ENCODE data around the gene CRY2. TPM values are rescaled to one million over a fixed set of nuclear protein-coding genes. Genes with fewer than 3 reads are reported as not detected.

Gene CRY2
- total and polyA plus RNA-seq, 4 donors = 16.7 to 72.9 (median 33.0) TPM

DNA sequence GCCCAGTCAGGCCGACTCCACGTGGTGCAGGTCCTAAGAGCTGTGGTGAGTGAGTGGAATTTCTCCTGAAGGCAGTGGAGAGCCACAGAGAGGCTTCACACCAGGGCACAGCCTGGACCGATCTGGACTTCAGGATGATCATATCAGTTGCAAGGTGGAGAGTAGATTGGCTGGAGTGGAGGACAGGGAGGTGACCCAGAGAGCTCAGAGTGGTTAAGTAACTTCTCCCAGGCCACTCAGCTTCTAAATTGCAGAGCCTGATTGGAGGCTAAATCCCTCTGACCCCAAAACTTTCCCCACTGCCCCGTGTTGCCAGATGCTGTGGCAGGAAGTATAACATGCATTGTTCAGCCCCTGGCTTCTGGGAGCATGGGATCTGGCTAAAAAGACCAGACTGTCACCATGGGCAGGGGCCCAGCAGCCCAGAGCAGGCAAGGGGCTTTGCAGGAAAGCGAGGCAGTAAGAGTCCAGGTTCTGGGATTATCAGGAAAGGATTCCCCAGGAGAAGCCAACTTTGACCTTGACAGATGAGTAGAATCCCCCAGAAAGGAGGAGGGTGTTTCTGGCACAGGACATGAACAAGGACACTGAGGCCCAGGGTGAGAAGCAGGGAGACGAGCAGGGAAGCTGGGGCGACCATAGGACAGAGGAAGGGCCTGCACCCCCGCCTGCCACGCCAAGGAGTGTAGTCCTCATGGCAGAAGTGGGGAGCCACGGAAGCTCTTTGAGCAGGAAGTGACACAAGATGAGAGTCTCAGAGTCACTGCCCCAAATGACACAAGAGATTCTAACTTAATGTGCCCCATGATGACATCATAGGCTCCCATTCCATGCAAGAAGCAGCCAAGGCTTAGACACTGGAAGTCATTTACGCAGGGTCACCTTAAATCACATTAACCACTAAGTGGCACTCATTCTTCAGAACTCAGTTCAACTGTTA lies 37.5 kb upstream of the CRY2 start:
- no peaks in the 10 kb centered on the region for H3K9me3 ChIP-seq (ENCODE audit: control insufficient read depth in 4 of 4, low read length in 3 of 4)
- peak overlapping the region in 1 of 2 donors; percentile 4 for H3K27ac ChIP-seq (ENCODE audit: low read depth in 1 of 2, low read length in 2 of 2)
- peaks cover 10 to 42% (median 20%) of the 10 kb centered on the region in 4 donors for H3K36me3 ChIP-seq (ENCODE audit: control insufficient read depth in 4 of 4, insufficient read depth in 3 of 4, low read depth in 1 of 4, low read length in 3 of 4)
- no peaks in the 10 kb centered on the region for H3K27me3 ChIP-seq (ENCODE audit: control insufficient read depth in 4 of 4, insufficient read depth in 4 of 4, low read length in 3 of 4)
- H3K4me1 ChIP-seq (ENCODE audit: control insufficient read depth in 4 of 4, insufficient read depth in 4 of 4, low read length in 3 of 4) = peaks cover 8 to 36% (median 26%) of the 10 kb centered on the region in 4 donors
- no peak for DNase-seq (ENCODE audit: low spot score)
- H3K4me3 ChIP-seq (ENCODE audit: low read depth in 1 of 3, low read length in 3 of 3) = no peak overlapping the region
- no peak overlapping the region for H3K9ac ChIP-seq (ENCODE audit: low read depth in 1 of 2, low read length in 2 of 2)
- 92% methylated on average over 11 of the region's 11 CpGs for WGBS
- TF ChIP-seq JUND (IDR thresholded peaks at IDR 0.05) (no peak), RAD21 (IDR thresholded peaks at IDR 0.05) (no peak), EGR1 (IDR thresholded peaks at IDR 0.05; ENCODE audit: low read depth in 2 of 2) (no peak), YY1 (IDR thresholded peaks at IDR 0.05) (no peak), CTCF (IDR thresholded peaks at IDR 0.05; ENCODE audit: low read depth, low read length, missing input control) (no peak), ZBTB33 (IDR thresholded peaks at IDR 0.05) (no peak), SP1 (IDR thresholded peaks at IDR 0.05) (no peak), NR2F2 (IDR thresholded peaks at IDR 0.05) (no peak), HNF4A (conservative IDR thresholded peaks at IDR 0.05) (no peak), FOXA1 (IDR thresholded peaks at IDR 0.05) (no peak), REST (IDR thresholded peaks at IDR 0.05) (no peak), ATF3 (IDR thresholded peaks at IDR 0.05) (no peak), TAF1 (conservative IDR thresholded peaks at IDR 0.05) (no peak), GABPA (IDR thresholded peaks at IDR 0.05 in 1 of 2, conservative IDR thresholded peaks at IDR 0.05 in 1 of 2) (no peak), RXRA (IDR thresholded peaks at IDR 0.05) (no peak), FOXA2 (IDR thresholded peaks at IDR 0.05) (no peak), HNF4G (IDR thresholded peaks at IDR 0.05) (no peak), MAX (IDR thresholded peaks at IDR 0.05) (no peak)

Measured in liver (tissue), 9 donors.